IMR-90 (cell line): ENCODE data around the gene APOBEC3B.

Experiments used
- CEBPB ChIP-seq: IDR thresholded peaks from 2 replicates; pipeline ENCODE4 v1.6.1; 2012; ENCODE audit warnings: low read depth, low read length, improper control_type of control experiment
- CTCF ChIP-seq: conservative IDR thresholded peaks from 2 replicates; pipeline ENCODE4 v1.5.1; 2012; ENCODE audit warnings: mild to moderate bottlenecking, low read depth, low read length, improper control_type of control experiment
- MAZ ChIP-seq: IDR thresholded peaks from 2 replicates; pipeline ENCODE4 v1.6.1; 2012; ENCODE audit warnings: low read depth, mild to moderate bottlenecking, low read length, improper control_type of control experiment, moderate library complexity, borderline replicate concordance
- MXI1 ChIP-seq: IDR thresholded peaks from 2 replicates; pipeline ENCODE4 v1.6.1; 2012; ENCODE audit warnings: low read depth, mild to moderate bottlenecking, low read length, moderate library complexity, borderline replicate concordance
- POLR2A ChIP-seq: IDR thresholded peaks from 2 replicates; pipeline ENCODE4 v1.6.1; 2012; ENCODE audit warnings: mild to moderate bottlenecking, low read depth, low read length
- RAD21 ChIP-seq: IDR thresholded peaks from 2 replicates; pipeline ENCODE4 v1.6.1; 2012; ENCODE audit warnings: low read length, improper control_type of control experiment
- RCOR1 ChIP-seq: IDR thresholded peaks from 2 replicates; pipeline ENCODE4 v1.6.1; 2012; ENCODE audit warnings: mild to moderate bottlenecking, low read length, improper control_type of control experiment; ENCODE audit not compliant: insufficient replicate concordance
- SMC3 ChIP-seq: fragments of 150-350 bp; IDR thresholded peaks from 2 replicates; pipeline ENCODE4 v1.6.1; 2016; ENCODE audit warnings: low read depth, mild to moderate bottlenecking, antibody characterized with exemption, low read length, moderate library complexity

- no peak for TF ChIP-seq SMC3
- TF ChIP-seq CTCF: 0 out of 2 replicates have a peak, but pooled peaks have one; percentile 37
- no peak for TF ChIP-seq MAZ
- no peak for TF ChIP-seq POLR2A
- TF ChIP-seq MXI1: no peak
- no peak for TF ChIP-seq RAD21
- no peak for TF ChIP-seq CEBPB
- TF ChIP-seq RCOR1: no peak
These were observed 849 bp upstream of the APOBEC3B start for GRCh38 chr22:38981005-38981991.
